HTERT RPE-1 (cell line): ENCODE data around the gene SCIMP.
"Not testable (repeated sequence)": the region's sequence is repeated elsewhere in the genome, so short reads cannot be mapped to it uniquely, and the experiment has no call there.

Experiments used
- in situ Hi-C: fragments of 300-500 bp; cut with MboI; formaldehyde crosslinking; loops from 4 replicates; pipeline ENCODE4 v1.14.3; 2020; ENCODE audit warnings: low sequenced_read_pairs

SCIMP gene

DNA sequence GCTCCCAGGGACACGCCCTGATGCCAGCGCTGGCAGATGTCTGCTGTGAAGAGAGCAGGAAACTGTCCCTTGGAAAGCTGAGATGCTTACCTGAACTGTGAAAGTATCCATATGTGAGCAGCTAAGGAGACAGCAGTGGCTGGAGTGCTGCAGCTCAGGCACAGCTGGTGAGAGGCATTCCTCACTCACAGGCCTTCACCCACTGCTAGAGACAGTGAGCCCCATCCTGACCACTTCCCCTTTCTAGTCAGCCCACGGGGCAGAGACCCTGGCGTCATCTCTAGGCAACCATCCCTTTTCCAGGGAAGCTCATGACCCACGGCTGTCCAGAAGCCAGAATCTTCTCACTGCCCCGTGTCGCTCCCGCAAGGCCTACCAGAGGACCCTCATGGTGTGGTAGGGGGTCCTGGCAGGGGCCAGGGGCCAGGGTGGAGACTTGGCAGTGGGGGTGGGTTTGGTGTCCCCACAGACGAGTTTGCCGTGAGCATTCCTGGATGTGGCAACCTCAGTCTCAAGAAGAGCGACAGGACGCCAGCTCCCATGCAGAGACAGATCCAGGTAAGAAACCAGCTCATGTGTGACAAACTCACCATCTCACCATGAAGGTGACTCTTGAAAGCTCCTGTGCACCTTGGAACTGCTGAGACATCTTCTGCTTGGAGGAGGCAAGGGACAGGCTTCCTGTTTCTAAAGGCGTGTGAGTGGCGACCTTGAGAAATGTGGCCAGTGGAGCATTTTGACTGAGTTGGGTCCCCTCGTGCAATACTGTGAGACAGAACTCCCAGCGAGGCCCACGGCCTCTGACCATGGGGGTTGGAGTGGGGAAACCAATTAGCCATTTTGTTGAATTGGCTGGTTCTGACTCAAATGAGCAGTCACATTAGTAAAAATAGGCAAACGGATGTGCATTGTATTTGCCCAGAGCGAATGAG, at the start of gene SCIMP:
SCIMP (minus strand) TSS at position 216 of the 932 bp plus-strand sequence; CDS start at position 111, 105 bp downstream.
- in situ Hi-C loops, result no loop called here

GRCh38 chr17:5283571-5284315, 49.1 kb upstream of the SCIMP start:
- in situ Hi-C loops, result no loop called here

- in situ Hi-C loops, result no loop called here
Observed at GRCh38 chr17:5282642-5283217, 48.1 kb upstream of the SCIMP start.

GRCh38 chr17:5281814-5282641, 47.4 kb upstream of the SCIMP start, which contains the start of gene RABEP1:
Gene RABEP1, plus strand, starts transcription at chr17:5282284. Its CDS starts 203 bp downstream, at chr17:5282487.
- in situ Hi-C loops, result no loop called here

GRCh38 chr17:5272322-5272721, 37.7 kb upstream of the SCIMP start:
- in situ Hi-C loops, result no loop called here

DNA sequence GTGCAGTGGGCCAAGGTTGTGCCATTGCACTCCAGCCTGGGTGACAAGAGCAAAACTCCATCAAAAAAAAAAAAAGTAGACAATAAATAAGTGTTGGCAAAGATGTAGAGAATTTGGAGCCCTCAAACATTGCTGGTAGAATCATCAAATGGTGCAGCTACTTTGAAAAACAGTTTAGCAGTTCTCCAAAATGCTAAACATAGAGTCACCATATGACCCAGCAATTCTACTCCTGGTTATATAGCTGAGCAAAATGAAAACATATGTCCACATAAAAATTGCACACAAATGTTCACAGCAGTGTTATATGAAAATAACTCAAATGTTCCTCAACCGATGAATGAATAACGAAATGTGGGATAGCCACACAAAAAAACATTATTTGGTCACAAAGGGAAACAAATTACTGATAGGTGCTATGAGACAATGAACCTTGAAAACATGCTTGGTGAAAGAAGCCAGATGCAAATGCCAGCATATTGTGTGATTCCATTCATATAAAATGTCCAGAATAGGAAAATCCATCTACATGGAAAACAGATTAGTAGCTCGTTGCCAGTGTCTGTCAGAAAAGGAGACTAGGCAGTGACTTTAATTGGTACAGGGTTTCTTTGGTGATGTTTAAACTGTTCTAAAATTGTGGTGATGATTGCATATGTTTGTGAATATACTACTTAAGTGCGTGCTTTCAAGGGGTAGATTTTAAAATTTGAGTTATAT, 34.7 kb upstream of the SCIMP start:
- in situ Hi-C loops, result no loop called here

DNA sequence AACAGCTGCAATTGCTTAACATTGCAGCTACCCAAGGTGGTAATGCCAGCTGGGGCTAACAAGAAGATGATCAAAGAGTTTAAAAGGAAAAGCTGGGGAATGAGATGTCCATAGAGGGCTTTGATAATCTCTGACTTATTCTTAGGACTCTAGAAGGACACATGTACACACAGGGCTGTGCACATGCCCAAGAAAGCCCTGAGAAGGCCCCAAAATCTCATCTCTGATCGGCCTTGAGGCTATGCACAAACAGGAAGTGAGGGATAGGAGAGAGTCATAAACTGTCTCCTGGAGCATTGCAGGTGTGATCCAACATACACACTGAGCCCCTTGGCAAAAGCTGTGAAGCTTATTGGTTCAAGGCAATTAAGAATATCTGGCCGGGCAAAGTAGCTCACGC, 30.2 kb upstream of the SCIMP start:
- in situ Hi-C loops, result no loop called here

GRCh38 chr17:5263441-5263840, 28.8 kb upstream of the SCIMP start:
- in situ Hi-C loops, result no loop called here

GRCh38 chr17:5262416-5262991, 27.8 kb upstream of the SCIMP start:
- in situ Hi-C loops, result no loop called here

- in situ Hi-C loops, result no loop called here
Observed at GRCh38 chr17:5260542-5260941, 25.9 kb upstream of the SCIMP start.

- in situ Hi-C loops, result no loop called here
Observed at GRCh38 chr17:5257124-5257523, 22.5 kb upstream of the SCIMP start.

- in situ Hi-C loops, result no loop called here
Observed at GRCh38 chr17:5254903-5255521, 20.4 kb upstream of the SCIMP start.

DNA sequence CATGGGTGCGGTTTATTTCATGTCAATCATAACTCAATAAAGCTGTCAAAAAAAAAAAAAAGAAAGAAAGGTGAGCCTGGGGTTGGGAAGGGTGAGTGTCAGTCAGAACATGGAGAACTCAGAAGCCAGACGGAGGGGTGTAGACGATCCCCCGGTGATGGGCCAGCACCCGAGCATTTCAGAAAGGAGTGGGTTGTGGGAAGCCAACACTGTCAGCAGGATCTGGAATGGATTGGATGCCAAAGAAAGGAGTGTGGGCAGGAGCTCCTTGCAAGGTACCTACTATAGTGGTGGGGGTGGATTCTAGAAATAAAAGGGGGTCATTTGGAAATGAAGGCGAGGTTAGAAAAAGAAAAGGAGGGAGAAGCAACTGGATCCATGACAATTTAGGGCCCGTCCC, 19.8 kb upstream of the SCIMP start:
- in situ Hi-C loops, result no loop called here

DNA sequence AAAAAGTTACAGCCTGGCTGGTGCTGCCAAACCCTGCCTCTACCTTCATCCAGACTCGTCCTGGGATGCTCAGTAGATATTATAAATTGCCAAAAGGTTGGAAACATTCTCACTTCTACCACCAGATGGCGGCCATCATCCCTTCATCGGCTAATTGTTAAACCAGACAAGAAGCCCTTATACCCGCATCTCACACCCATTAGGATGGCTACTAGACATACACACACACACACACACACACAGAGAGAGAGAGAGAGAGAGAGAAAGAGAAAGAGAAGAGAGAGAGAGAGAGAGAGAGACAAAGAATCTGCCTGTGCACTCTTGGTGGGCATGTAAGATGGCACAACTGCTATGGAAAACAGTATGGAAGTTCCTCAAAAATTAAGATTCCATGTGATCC, 15.0 kb upstream of the SCIMP start:
- in situ Hi-C loops, result no loop called here

- in situ Hi-C loops, result no loop called here
Observed at GRCh38 chr17:5248821-5249479, 14.3 kb upstream of the SCIMP start.

GRCh38 chr17:5247621-5248020, 13.0 kb upstream of the SCIMP start:
- in situ Hi-C loops, result no loop called here

DNA sequence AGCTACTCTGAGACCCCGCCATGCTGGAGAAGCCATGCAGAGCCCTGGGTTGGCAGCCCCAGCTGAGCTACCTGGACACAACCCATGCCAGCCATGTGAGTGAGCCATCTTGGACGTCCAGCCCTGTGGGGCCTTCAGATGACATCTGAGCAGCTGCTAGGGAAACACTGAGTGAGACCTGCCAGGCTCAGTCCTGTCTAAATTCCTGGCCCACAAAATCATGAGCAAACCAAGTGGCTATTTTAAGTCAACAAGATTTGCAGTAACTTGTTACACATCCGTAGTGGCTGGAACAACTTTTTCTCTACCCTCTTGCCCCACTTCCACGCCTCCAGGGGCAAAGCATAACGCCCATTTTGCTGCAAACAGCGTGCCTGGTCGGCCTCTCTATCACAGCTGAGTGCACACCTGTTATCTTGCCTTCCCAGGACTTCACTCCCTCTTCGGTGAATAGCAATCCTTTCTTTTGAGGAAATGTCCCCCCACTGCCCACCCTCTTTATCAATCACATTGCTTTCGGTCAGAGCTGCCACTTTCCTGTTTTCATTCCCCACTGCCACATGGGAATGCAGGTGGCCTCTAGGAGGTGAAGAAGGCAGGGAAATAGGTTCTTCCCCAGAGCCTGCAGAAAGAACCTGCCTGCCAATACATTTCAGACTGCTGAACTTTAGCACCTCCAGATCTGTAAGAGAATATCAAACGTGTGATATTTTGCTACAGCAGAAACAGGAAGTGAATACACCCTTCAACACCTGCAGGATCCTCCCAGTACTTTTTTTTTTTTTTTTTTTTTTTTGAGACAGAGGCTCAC, 7.4 kb upstream of the SCIMP start:
- in situ Hi-C loops, result no loop called here

- in situ Hi-C loops, result not testable (repeated sequence)
Observed at GRCh38 chr17:5239769-5240168, 5.1 kb upstream of the SCIMP start.
